ENCODE measurements around the gene TTBK2.
A peak's percentile ranks its signal among the peaks of the same experiment; 100 is the strongest.

The TTBK2 gene

GRCh38 chr15:42750306-42750705 is 170.3 kb downstream of the TTBK2 start:
- DNase-seq: no peak

DNA sequence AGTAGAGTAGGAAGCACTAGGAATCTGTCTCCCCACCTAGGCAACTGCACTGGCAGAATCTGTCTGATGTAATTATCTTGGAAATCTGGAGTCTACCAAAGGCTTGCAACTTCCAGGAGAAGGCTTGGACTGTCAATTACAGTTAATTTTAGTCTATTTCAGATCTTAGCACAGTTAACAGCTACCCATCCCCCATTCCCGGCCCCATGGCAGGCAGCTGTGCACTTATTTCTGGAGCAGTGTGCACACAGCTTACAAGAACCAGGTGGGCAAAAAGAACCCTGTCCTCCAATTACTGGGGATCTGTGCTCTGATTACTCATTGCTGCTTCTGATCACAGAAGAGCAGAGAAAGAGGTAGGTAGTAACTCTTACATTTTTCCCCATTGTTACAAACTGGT is 171.3 kb downstream of the TTBK2 start:
- no peak for DNase-seq

DNA sequence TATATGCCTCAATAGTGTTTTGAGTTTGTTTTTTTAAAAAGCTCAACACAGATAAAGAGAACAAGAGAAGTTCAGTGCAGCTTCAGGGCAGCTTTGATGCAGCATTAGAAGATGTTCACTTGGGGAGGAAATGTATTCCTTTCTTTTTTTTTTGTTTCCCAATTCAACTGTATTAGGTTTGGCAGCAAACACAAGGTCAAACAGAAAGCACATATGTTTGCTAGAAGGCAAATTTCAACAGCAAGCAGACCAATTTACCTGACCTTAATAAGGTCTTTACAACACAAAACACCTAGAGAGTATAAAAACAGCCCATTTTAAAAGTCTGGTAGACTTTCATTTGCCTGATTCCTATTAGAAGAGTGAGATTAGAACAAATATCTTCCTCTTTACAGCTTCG is 176.4 kb downstream of the TTBK2 start:
- no peak for DNase-seq

DNA sequence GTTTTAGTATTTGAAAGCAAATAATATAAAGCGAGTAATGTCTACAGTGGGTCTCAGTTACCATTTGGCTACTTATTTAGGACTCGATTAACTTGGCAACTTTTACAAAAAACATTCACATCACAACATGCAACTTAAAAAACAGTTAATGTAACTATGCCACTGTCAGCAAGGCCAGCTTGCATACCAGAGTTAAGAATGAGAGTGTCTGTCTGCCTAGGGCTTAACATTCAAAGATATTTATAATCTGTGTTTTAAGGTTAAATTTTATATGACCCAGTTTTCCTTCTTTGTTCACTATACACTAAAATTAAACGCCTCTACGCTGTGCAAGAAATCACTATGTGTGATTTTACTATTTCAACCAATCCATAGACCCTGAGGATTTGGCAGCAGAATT is 178.4 kb downstream of the TTBK2 start:
- DNase-seq: no peak

DNA sequence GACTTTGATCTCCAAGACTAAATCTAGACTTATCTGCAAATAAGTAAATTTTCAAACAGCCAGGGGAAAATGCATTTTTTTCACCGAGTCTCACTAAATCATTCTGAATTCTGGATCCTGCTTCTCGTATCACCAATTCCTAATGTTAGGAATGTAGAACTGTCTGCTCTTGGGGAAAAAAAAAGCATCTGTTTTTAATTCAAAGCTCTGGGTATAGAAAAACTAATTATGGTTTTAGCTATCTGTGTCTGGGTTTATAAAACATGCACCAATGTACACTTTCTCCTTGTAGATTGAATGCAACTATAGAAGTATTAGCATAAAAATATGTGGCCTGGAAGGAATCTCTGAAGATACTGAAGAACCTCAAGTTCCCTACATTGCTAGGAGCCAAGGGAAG is 178.9 kb downstream of the TTBK2 start:
- no peak for DNase-seq

GRCh38 chr15:42737529-42738328 is 182.8 kb downstream of the TTBK2 start:
- DNase-seq: no peak

DNA sequence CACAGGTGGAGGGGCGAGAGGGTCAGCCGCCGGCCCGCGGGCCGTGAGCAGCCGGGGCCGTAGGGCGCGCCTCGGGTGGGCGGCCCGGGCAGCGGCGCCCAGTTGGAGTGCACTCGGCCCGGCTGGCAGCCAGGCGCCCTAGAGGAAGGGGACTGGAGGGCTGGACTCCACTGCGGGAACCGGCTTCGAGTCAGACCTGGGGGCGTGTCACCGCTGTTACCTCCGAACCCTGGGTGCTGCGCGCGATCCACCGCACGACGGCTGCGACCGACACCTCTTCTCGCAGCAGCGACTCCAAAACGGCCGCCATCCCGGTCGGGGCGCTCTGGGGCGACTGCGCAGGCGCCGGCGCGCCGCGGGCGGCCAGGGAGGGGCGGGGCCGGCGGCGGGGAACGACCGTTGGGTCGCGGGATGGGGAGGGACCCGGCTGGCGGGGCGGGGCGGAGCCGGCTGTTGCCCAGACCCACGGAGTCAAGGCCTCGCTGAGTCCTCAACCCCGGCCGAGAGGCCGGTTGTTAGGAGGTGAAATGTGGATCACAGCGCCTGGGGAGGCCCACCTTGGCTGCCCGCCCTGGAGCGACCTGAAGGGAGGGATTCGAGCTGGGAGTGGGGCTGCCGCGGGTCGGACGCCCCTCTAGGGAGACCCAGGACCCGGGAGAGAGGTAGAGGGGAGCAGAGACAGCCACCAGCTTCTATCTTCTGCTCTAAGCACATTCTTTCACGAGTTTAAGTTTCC is 183.6 kb downstream of the TTBK2 start, which contains the start of gene CDAN1:
CDAN1 (minus strand) TSS at position 336 of the 736 bp plus-strand sequence; CDS start at position 310, 26 bp downstream.
- DNase-seq: peak; percentile 98

DNA sequence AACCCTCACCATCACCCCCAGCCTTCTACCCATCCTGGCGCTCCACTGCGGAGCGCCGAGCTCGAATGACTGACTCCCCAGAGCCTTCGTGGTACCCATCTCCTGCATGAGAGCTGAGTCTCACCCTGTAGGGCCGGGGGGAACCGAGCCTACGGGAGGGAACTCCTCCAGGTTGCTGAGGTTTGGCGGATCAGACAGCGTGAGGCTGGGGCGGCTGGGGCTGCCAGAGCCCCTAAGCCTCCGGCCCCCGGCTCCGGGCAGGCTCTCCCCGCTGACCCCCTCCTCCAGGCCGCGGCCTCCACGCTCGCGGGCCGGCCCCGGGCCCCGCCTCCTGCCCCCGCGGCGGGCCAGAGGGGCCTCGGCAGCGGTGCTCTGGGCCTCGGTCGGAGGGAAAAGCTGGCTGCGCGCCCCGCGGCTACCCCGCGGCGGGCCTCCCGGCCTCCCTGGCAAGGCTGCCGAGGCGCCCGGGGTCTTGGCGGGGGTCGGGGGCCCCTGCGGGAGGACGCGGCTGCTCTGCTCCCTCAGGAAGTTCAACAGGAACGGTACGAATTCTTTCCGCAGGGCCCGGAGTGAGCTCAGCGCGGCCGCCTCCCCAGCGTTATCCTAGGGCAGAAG is 184.3 kb downstream of the TTBK2 start:
- DNase-seq: no peak

GRCh38 chr15:42735382-42736165 is 185.0 kb downstream of the TTBK2 start:
- no peak for DNase-seq

DNA sequence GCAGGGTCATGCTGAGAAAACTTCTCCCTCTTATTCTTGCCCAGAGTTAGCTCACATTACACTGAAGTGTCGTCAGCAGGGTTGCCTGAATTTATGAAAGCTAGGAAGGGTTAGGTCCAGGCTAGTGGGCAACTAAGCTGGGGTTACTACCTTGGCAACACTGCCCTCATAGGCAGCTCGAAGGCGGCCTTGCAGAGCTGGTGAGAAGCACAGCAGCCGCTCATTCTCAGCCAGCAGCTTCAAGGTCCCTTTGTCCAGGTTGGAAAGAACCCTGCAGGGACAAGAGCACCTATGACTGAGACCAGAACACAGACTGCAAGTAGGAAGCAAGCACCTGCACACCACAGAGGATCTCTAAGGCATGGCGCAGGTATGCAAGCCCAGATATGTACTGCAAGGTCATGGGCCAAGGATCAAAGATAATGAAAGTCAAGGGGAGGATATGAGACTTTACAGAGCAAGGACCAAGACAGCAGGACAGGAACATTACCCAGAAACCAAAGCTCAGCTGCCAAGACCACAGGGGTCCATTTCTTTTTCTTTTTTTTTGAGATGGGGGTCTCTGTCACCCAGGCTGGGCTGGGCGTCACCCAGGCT is 186.4 kb downstream of the TTBK2 start:
- no peak for DNase-seq

- DNase-seq: no peak
These were observed 187.6 kb downstream of the TTBK2 start for GRCh38 chr15:42733027-42733426.

- DNase-seq: no peak
These were observed 188.3 kb downstream of the TTBK2 start for GRCh38 chr15:42732095-42732827.

- no peak for DNase-seq
These were observed 189.1 kb downstream of the TTBK2 start for GRCh38 chr15:42731461-42731860.

DNA sequence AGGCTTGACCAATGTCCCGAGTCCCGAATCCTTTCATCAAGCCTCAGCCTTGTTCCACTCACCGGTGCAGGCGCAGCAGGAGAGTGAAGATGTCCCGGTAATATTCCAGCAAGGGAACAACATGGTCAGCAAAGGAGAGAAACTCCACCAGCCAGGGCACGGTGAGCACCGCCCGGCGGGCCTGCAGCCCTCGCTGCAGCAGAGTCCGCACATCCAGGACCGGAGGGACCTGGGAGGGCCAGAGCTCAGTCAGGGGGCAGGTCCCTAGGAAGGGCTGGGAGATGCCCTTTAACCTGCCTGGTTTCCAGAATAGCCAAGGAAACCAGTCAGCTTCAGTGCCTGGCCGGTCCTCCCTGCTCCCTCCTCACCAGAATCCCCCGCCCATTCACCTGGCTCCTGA is 190.0 kb downstream of the TTBK2 start:
- no peak for DNase-seq

GRCh38 chr15:42730135-42730534 is 190.4 kb downstream of the TTBK2 start:
- DNase-seq: no peak

DNA sequence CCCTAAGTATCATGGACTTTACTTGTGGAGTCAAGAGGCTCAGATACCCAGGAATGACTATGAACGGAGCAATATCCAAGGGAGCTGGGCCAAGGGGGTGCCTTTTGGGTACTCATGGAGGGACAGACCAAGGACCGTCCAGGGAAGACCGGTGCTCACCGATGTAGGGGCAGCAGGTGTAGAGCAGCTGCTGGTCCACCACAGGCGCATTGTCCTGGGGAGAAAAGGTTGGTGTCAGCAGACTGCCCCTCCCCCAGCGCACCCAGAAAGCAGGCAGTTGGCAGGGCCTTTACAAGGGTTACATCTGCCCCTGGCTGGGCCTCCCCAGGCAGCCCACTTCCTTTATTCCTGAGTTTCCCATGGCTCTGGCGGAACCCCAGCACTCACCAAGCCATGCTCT is 191.2 kb downstream of the TTBK2 start:
- no peak for DNase-seq

DNA sequence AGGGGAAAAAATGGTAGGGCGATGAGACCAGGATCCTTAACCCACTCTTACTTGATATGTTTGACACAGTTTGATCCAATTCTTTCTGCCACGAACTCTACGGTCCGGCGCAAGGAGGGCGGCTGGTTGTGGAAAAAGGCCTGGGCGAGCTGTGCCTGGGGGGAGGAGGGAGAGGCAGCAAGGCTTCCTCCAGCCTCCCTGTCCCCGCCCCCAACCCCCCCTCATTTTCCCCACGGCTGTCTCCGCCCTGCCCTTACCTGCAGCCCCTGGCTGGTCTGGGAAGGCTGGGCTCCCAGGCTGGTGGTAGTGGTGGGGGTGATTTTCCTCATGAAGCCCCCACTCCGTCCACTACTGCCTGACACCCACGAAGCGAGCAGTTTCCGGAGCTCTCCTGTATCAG is 191.6 kb downstream of the TTBK2 start:
- no peak for DNase-seq

GRCh38 chr15:42728560-42728959 is 192.0 kb downstream of the TTBK2 start:
- no peak for DNase-seq

GRCh38 chr15:42727750-42728381 is 192.7 kb downstream of the TTBK2 start:
- DNase-seq: no peak

- DNase-seq: no peak
These were observed 194.5 kb downstream of the TTBK2 start for GRCh38 chr15:42726114-42726513.

DNA sequence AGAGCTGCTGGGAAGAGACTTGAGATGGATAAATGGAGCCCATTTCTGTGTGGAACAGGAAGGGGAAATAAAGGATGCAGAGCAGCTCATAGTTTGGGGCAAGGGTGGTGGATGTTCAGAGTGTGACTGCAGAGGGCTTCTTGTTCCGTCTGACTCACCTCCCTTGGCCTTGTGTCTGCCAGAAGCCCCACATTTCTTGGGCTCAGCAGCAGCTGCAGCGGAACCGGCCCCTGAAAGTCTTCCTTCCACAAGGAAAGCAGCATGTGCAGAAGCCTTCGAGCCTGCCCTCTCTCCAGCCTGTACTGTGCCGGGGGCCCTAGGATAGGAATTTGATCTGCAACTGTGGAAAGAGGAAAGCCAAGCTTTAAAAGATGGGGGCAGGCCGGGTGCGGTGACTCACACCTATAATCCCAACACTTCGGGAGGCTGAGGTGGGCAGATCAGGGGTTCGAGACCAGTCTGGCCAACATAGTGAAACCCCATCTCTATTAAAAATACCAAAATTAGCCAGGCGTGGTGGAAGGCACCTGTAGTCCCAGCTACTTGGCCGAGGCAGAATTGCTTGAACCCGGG is 195.2 kb downstream of the TTBK2 start:
- DNase-seq: no peak
